Endothelial cell of umbilical vein (primary cell): ENCODE data around the gene CLEC14A.

Experiments
- MYC ChIP-seq: IDR thresholded peaks from one replicate; pipeline ENCODE4 v1.6.1; 2011; ENCODE audit warnings: mild to moderate bottlenecking, low read depth, low read length
- POLR2A ChIP-seq: IDR thresholded peaks from 2 replicates; pipeline ENCODE4 v1.6.1; 2012; ENCODE audit warnings: low read depth, mild to moderate bottlenecking, control low read depth, low read length

DNA sequence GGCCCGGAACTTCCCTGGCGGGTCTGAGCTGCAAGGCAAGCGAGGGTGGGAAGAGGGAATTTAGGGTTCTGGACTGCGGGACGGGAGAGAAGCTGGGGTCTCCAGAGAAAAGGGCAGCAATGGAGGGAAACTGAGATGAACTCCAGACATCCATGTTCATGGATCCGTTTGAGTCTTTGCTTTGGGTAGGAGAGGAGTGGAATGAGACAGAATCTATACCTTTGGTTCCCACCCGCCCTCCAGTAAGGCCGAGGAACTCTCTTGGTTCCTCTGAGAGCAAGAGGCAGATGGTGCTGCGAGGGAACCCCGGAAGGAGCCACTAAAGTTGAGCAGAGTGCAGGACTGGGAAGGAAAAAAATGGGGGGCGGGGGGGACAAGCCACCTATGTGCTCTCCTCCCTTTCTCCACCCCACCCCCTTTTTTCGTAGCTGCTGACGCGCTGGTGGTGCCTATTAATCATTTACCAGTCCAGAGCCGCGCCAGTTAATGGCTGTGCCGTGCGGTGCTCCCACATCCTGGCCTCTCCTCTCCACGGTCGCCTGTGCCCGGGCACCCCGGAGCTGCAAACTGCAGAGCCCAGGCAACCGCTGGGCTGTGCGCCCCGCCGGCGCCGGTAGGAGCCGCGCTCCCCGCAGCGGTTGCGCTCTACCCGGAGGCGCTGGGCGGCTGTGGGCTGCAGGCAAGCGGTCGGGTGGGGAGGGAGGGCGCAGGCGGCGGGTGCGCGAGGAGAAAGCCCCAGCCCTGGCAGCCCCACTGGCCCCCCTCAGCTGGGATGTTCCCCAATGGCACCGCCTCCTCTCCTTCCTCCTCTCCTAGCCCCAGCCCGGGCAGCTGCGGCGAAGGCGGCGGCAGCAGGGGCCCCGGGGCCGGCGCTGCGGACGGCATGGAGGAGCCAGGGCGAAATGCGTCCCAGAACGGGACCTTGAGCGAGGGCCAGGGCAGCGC lies 47.0 kb downstream of the CLEC14A start:
- TF ChIP-seq POLR2A (no peak), MYC (no peak)
